HG02798 (cell line): ENCODE results near the gene DGKH.

ENCODE experiments used
- ATAC-seq: cut with Tn5 transposase; IDR thresholded peaks from one replicate; pipeline ENCODE4 v1.9.1; 2021; ENCODE audit warnings: mild to moderate bottlenecking; ENCODE audit not compliant: unreplicated experiment, poor library complexity

DGKH gene

DNA sequence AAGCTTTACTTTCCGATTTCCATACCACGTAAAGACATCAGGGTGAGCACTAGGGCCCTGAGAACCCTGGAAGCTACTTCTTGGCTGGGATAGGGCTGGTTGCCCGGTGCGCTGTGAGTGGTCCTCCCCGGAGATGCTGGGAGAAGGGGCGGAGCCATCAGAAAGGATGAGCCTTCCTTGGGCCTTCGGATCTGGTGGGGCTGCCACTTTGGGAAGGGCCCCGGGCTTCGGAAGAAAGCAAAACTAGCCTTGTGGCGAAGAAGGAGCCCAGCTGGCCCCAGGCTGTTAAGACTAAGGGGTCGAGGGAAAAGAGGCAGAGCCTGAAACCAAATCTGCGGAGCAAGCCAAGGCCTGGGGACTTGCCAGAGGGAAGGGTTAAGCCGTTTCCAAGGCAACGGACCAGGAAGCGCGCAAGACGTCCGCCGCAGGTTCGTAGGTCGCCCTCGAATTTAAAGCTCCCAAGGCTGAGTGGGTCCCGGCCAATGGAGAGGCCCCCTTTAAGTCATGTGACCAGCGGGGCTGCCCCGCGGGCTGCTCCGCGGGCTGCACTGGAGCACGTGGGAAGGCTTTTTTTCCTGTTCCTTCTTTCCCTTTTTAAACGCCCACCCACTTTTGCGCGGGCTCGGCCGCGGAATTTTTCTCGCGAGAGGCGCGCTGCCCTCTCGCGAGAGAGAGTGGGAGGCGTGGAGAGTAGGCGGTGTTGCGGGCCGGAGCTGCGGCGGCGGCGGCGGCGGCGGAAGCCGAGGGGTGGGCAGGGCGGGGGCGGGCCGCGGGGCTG lies 223.1 kb downstream of the DGKH start:
- peak; percentile 88 for ATAC-seq

GRCh38 chr13:42272115-42272803 lies 223.8 kb downstream of the DGKH start, which contains the start of gene AKAP11:
TSS of gene AKAP11 (plus strand) at chr13:42272152. CDS start at chr13:42286349, 14,197 bp downstream.
- ATAC-seq, result peak; percentile 19

GRCh38 chr13:42272804-42273175 lies 224.3 kb downstream of the DGKH start:
- no peak for ATAC-seq

GRCh38 chr13:42274386-42275097 lies 226.1 kb downstream of the DGKH start:
- ATAC-seq, result no peak

- ATAC-seq, result peak; percentile 29
Measured at GRCh38 chr13:42275098-42275471, 226.6 kb downstream of the DGKH start.

DNA sequence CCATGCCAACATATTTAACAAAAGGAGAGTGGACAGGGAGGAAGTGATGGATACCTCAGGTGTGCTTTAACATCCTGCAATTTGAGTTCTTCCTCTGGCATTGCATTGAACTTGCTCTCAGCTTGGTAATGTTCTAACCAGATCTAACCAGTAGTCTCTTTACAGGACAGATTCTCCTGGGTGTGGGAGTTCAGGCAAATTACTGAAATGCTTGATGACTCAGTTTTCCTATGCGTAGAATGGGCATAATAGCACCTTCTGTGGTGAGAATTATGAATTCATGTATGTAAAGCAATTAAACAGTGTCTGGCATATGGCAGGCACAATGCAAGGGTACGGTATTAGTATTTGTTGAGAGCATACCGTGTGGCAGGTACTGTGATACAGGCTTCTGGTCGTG lies 227.1 kb downstream of the DGKH start:
- no peak for ATAC-seq

- ATAC-seq, result no peak
Measured at GRCh38 chr13:42276683-42277082, 228.2 kb downstream of the DGKH start.

GRCh38 chr13:42277618-42278276 lies 229.3 kb downstream of the DGKH start:
- ATAC-seq, result peak; percentile 23

GRCh38 chr13:42279080-42279479 lies 230.6 kb downstream of the DGKH start:
- ATAC-seq, result no peak

DNA sequence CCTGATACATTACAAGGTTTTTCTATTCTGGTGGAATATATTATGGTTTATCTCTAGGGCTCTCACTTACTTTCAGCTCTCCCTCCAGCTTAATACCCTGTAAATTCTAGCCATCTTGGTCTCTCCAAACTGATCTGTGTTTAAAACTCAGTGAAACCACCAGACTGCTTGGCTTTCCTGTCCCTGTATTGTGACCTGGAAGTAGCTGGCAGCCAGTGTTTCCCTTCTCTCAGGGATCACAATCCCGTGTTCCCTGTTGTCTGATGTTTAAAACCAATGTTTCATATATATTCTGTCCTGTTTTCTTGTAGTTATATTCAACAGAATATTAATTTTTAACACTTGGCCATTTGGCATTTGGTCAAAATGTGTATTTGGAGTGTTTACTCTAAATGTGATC lies 231.5 kb downstream of the DGKH start:
- no peak for ATAC-seq

DNA sequence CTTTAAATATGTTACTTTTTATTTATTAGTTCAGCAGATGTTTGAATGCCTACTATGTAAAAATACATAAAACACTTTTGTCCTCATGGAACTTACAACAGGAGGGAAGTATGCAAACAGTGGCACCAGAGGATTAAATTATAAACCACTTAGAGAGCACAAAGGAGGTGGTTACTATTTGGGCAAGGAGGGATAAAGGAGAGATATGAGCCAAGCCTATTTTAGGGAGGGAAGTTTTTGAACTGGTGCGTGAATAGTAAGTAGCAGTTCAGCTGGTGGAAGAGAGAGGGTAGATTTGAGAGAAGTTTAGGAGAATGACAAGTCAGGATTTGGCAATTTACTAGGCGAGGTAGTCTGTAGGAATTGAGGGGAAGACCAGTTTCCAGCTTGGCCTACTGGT lies 232.1 kb downstream of the DGKH start:
- ATAC-seq, result no peak

DNA sequence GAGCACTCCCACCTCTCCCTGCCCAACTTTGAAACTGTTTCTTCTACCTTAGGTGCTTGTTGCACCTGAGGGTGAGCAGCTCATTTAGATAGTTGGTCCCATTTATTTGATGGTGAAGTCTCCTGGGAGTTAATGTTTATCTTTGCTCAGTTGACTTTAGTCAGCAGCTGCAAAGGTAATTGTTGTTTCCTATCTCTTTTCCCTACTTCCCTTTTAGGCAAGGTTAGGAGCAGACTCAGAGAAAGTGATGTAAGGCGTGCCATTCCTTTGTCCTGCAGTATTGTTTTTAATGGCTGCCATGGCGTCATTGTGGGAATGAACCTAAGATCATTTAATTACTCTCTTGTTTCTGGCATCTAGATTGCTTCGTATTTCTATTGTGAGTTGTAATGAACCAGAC lies 235.1 kb downstream of the DGKH start:
- no peak for ATAC-seq

DNA sequence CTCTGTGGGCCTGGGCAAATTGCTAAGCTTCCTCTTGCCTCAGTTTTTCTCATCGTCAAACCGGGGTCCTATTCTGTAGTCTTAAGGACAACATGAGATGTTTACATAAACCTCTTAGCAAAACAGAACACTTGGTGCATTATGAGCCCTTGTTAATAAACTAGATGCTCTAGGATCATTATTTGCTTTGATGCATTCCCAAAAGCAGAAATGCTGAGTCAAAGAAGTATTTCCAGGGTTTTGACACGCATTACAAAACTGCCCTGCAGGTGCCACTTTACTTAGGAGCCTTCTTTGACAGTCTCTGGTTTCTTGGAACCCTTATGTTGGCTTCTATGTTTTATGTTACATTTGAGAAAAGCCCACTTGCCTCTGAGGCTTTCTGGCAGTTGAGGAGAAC lies 235.6 kb downstream of the DGKH start:
- ATAC-seq, result no peak
